Osteoblast (primary cell): ENCODE data around the gene ADCY9. TPM values are rescaled to one million over a fixed set of nuclear protein-coding genes. Genes with fewer than 3 reads are reported as not detected.

Experiments
- DNase-seq: peaks from one replicate; pipeline ENCODE4 v3.0.0; 2011; ENCODE audit warnings: low spot score, mixed read lengths; ENCODE audit not compliant: insufficient read length; ENCODE audit errors: missing footprints
- H2AFZ ChIP-seq: 2 replicates; pipeline ENCODE4 v1.6.0; 2011; ENCODE audit warnings: mild to moderate bottlenecking, low read length
- H3K27ac ChIP-seq: 2 replicates; pipeline ENCODE4 v1.5.1; 2011; ENCODE audit warnings: mild to moderate bottlenecking, low read depth, low read length, moderate library complexity
- H3K27me3 ChIP-seq: 2 replicates; pipeline ENCODE4 v1.6.0; 2012; ENCODE audit warnings: mild to moderate bottlenecking, control low read depth, inconsistent platforms, low read length, moderate library complexity; ENCODE audit not compliant: insufficient read depth
- H3K36me3 ChIP-seq: 2 replicates; pipeline ENCODE4 v1.5.1; 2011; ENCODE audit warnings: mild to moderate bottlenecking, low read length, control low read depth, moderate library complexity; ENCODE audit not compliant: insufficient read depth
- H3K4me1 ChIP-seq: 2 replicates; pipeline ENCODE4 v1.5.1; 2011; ENCODE audit warnings: mild to moderate bottlenecking, low read length, control low read depth, moderate library complexity; ENCODE audit not compliant: insufficient read depth
- H3K4me2 ChIP-seq: 2 replicates; pipeline ENCODE4 v1.6.0; 2011; ENCODE audit warnings: mild to moderate bottlenecking, low read length; ENCODE audit not compliant: insufficient read depth
- H3K4me3 ChIP-seq: fragments of 200-600 bp; sonication (generic); 3 replicates; pipeline ENCODE4 v1.5.1; 2012; ENCODE audit warnings: mild to moderate bottlenecking, low read length, inconsistent platforms; ENCODE audit not compliant: insufficient read depth
- H3K79me2 ChIP-seq: 2 replicates; pipeline ENCODE4 v1.6.0; 2012; ENCODE audit warnings: mild to moderate bottlenecking, low read length, control low read depth, inconsistent platforms; ENCODE audit not compliant: insufficient read depth
- H3K9me3 ChIP-seq: 2 replicates; pipeline ENCODE4 v1.5.1; 2011; ENCODE audit warnings: low read depth, low read length, control low read depth
- H4K20me1 ChIP-seq: 2 replicates; pipeline ENCODE4 v1.6.0; 2012; ENCODE audit warnings: mild to moderate bottlenecking, low read length, control low read depth; ENCODE audit not compliant: insufficient read depth
- CTCF ChIP-seq: IDR thresholded peaks from 2 replicates; pipeline ENCODE4 v1.5.1; 2011; ENCODE audit warnings: mild to moderate bottlenecking, low read depth, low read length, moderate library complexity; ENCODE audit errors: extremely low read depth
- total RNA-seq: library from RNA; depleted of rRNA; stranded (reverse); fragments of >200 nt; gene quantifications from 2 replicates; pipeline ENCODE4 v1.2.3, GENCODE V29; 2012

The ADCY9 gene
- total RNA-seq, 1 donor = 29.3 TPM

DNA sequence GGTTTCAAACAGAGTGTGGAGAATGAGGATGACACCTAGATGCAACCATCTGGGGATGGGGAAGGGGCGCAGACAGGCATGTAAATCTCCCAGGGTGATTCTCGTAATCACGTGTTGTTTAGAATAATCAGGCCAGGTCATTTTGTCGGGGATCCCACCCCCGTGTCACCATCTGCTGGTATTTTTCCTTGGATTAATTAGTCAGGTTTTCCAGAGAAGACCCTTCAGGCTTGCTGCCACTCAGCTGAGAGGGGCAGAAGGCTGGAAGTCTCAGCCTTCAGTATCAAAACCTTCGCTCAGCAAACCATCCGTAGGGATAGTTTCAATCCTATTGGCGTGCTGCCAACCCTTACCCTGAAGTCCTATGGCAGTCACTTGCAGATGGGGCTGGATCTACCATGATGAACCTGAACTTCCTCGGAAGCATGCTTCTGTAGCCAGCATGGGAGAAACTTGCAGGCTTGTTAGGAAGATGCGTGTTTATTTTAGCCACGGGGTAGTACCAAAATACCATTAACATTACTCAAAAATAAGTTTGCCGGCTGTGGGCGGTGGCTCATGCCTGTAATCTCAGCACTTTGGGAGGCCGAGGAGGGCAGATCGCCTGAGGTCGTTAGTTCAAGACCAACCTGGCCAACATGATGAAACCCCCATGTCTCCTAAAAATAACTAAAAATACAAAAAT, 7.5 kb upstream of the ADCY9 start:
- H3K4me3 ChIP-seq = no peak overlapping the region
- H3K27ac ChIP-seq = no peak overlapping the region
- TF ChIP-seq CTCF = no peak
- no peaks in the 10 kb centered on the region for H4K20me1 ChIP-seq
- H3K9me3 ChIP-seq = no peaks in the 10 kb centered on the region
- H3K4me2 ChIP-seq = no peak overlapping the region
- no peak overlapping the region for H2AFZ ChIP-seq
- no peaks in the 10 kb centered on the region for H3K79me2 ChIP-seq
- DNase-seq = peak; percentile 72
- no peaks in the 10 kb centered on the region for H3K27me3 ChIP-seq
- no peaks in the 10 kb centered on the region for H3K36me3 ChIP-seq
- H3K4me1 ChIP-seq = peaks cover 4% of the 10 kb centered on the region

DNA sequence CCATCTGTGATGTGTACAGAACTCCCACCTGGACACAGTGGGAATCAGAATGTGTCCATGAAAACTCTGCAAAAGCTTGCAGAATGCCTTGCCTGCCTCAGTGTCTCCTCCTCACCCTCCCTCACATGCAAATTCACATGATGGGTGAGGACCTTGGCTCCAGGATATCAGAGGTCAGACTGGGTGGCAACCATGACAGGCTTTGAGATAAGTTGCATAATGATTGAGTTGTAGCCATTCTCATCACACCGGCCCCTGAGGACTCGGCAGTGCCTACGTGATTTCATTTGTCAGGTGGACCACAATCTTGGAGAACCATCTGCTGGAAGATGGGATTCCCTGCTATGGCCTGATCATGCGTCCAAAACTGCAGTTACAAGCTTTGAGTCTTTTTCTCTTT, 3.9 kb upstream of the ADCY9 start:
- Histone ChIP-seq H3K4me1 (peaks cover 9% of the 10 kb centered on the region), H3K4me3 (no peak overlapping the region), H3K27me3 (no peaks in the 10 kb centered on the region), H3K36me3 (no peaks in the 10 kb centered on the region), H3K9me3 (no peaks in the 10 kb centered on the region), H3K27ac (no peak overlapping the region), H4K20me1 (no peaks in the 10 kb centered on the region), H3K79me2 (peaks cover 2% of the 10 kb centered on the region), H3K4me2 (no peak overlapping the region), H2AFZ (no peak overlapping the region)
- TF ChIP-seq CTCF = no peak
- DNase-seq = no peak

DNA sequence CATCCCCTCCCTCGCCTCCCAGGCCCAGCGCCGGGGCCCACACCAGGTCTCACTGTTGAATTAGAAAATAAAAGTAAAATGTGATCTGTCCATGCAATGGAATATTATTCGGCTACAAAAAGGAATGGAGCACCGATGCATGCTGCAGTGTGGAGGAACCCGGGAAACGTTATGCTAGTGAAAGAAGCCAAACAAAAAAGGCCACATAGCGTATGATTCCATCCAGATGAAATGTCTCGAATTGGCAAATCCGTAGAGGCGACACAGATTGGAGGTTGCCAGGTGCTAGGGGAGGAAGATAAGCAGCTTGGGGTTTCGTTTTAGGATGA, 972 bp upstream of the ADCY9 start:
- Histone ChIP-seq H3K27me3 (no peaks in the 10 kb centered on the region), H3K79me2 (peaks cover 28% of the 10 kb centered on the region), H3K9me3 (no peaks in the 10 kb centered on the region), H3K36me3 (peaks cover 12% of the 10 kb centered on the region), H3K4me2 (peak overlapping the region; percentile 83), H3K4me1 (peaks cover 23% of the 10 kb centered on the region), H3K4me3 (peak overlapping the region; percentile 74), H4K20me1 (peaks cover 18% of the 10 kb centered on the region), H3K27ac (no peak overlapping the region), H2AFZ (peak overlapping the region; percentile 89)
- DNase-seq = no peak
- no peak for TF ChIP-seq CTCF

DNA sequence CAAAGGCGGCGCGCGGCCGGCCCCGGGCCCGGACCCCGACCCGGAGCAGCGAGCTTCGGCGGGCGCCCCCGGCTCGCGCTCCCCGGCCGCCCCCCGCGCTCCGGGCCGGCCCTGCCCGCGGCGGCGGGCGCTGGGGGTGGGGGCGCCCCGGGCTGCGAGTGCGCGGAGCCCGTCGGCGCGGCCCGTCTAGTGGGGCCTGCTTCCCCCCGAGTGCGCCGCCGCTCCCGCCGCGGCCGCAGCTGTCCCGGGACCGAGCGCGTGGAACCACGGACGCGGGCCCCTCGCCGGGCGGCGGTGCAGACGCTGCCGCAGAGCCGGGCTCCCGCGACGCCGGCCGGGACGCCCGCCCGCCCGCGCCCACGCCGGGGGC, 308 bp downstream of the ADCY9 start:
- no peak overlapping the region for H2AFZ ChIP-seq
- H3K79me2 ChIP-seq = peaks cover 37% of the 10 kb centered on the region
- peak overlapping the region; percentile 82 for H3K4me2 ChIP-seq
- no peak for DNase-seq
- no peaks in the 10 kb centered on the region for H3K9me3 ChIP-seq
- no peak overlapping the region for H3K27ac ChIP-seq
- TF ChIP-seq CTCF = no peak
- H3K4me1 ChIP-seq = peaks cover 33% of the 10 kb centered on the region
- H3K27me3 ChIP-seq = no peaks in the 10 kb centered on the region
- H4K20me1 ChIP-seq = peaks cover 18% of the 10 kb centered on the region
- peaks cover 12% of the 10 kb centered on the region for H3K36me3 ChIP-seq
- peak overlapping the region; percentile 76 for H3K4me3 ChIP-seq
